B cell (primary cell): ENCODE measurements around the gene ERP27.

Experiments used
- CTCF ChIP-seq: fragments of 200-600 bp; IDR thresholded peaks from one replicate; pipeline ENCODE4 v1.8.0; 2022; ENCODE audit warnings: antibody characterized with exemption, mild to moderate bottlenecking
- EZH2 ChIP-seq: IDR thresholded peaks from 2 replicates; pipeline ENCODE4 v1.6.1; 2012; ENCODE audit warnings: borderline replicate concordance, low read depth, mild to moderate bottlenecking, moderate library complexity, low read length; ENCODE audit not compliant: insufficient read depth, poor library complexity, severe bottlenecking

GRCh38 chr12:14946162-14946561, 7.8 kb upstream of the ERP27 start:
- TF ChIP-seq EZH2, result no peak
- no peak for TF ChIP-seq CTCF
